ENCODE results near the gene DUSP16.

The DUSP16 gene

GRCh38 chr12:12452326-12452902 is 110.2 kb downstream of the DUSP16 start:
- H3K36me3 ChIP-seq (replicated peaks): no peaks in the 10 kb centered on the region
- no peak for TF ChIP-seq CTCF (IDR thresholded peaks at IDR 0.05; ENCODE audit: low read depth, low read length, missing control alignments)
- DNase-seq: no peak

GRCh38 chr12:12451098-12451497 is 111.6 kb downstream of the DUSP16 start:
- H3K27ac ChIP-seq: no peak overlapping the region

More at GRCh38 chr12:12452326-12452902, 110.2 kb downstream of the DUSP16 start:
- Histone ChIP-seq H3K4me3 (ENCODE audit: low read depth, low read length) (no peak overlapping the region), H3K27ac (no peak overlapping the region), H3K27me3 (replicated peaks) (no peaks in the 10 kb centered on the region)
- in situ Hi-C loops (cut with HindIII; ENCODE audit: low pct_ligation_motif_present, low sequenced_read_pairs): no loop called here

GRCh38 chr12:12450043-12450471 is 112.6 kb downstream of the DUSP16 start:
- no peak overlapping the region for H3K4me3 ChIP-seq (ENCODE audit: low read depth, low read length)
- no peak for DNase-seq
- in situ Hi-C loops (cut with HindIII; ENCODE audit: low pct_ligation_motif_present, low sequenced_read_pairs): no loop called here
- H3K27ac ChIP-seq: no peak overlapping the region
- no peaks in the 10 kb centered on the region for H3K36me3 ChIP-seq (replicated peaks)
- no peaks in the 10 kb centered on the region for H3K27me3 ChIP-seq (replicated peaks)
- no peak for TF ChIP-seq CTCF (IDR thresholded peaks at IDR 0.05; ENCODE audit: low read depth, low read length, missing control alignments)

More at GRCh38 chr12:12451098-12451497, 111.6 kb downstream of the DUSP16 start:
- no peak for TF ChIP-seq CTCF (IDR thresholded peaks at IDR 0.05; ENCODE audit: low read depth, low read length, missing control alignments)
- H3K4me3 ChIP-seq (ENCODE audit: low read depth, low read length): no peak overlapping the region
- H3K36me3 ChIP-seq (replicated peaks): no peaks in the 10 kb centered on the region
- H3K27me3 ChIP-seq (replicated peaks): no peaks in the 10 kb centered on the region
- no peak for DNase-seq
- in situ Hi-C loops (cut with HindIII; ENCODE audit: low pct_ligation_motif_present, low sequenced_read_pairs): no loop called here

GRCh38 chr12:12449533-12450025 is 113.1 kb downstream of the DUSP16 start:
- Histone ChIP-seq H3K27me3 (replicated peaks) (no peaks in the 10 kb centered on the region), H3K4me3 (ENCODE audit: low read depth, low read length) (no peak overlapping the region), H3K36me3 (replicated peaks) (no peaks in the 10 kb centered on the region), H3K27ac (no peak overlapping the region)
- no peak for DNase-seq
- in situ Hi-C loops (cut with HindIII; ENCODE audit: low pct_ligation_motif_present, low sequenced_read_pairs): no loop called here
- TF ChIP-seq CTCF (IDR thresholded peaks at IDR 0.05; ENCODE audit: low read depth, low read length, missing control alignments): no peak

- no peak for TF ChIP-seq CTCF (IDR thresholded peaks at IDR 0.05; ENCODE audit: low read depth, low read length, missing control alignments)
- no peak for DNase-seq
- in situ Hi-C loops (cut with HindIII; ENCODE audit: low pct_ligation_motif_present, low sequenced_read_pairs): no loop called here
- Histone ChIP-seq H3K27ac (no peak overlapping the region), H3K4me3 (ENCODE audit: low read depth, low read length) (no peak overlapping the region), H3K36me3 (replicated peaks) (no peaks in the 10 kb centered on the region), H3K27me3 (replicated peaks) (no peaks in the 10 kb centered on the region)
Observed at GRCh38 chr12:12447837-12448236, 114.8 kb downstream of the DUSP16 start.

- DNase-seq: no peak
- no peaks in the 10 kb centered on the region for H3K27me3 ChIP-seq (replicated peaks)
- no peaks in the 10 kb centered on the region for H3K36me3 ChIP-seq (replicated peaks)
- in situ Hi-C loops (cut with HindIII; ENCODE audit: low pct_ligation_motif_present, low sequenced_read_pairs): no loop called here
- no peak overlapping the region for H3K27ac ChIP-seq
- H3K4me3 ChIP-seq (ENCODE audit: low read depth, low read length): no peak overlapping the region
- TF ChIP-seq CTCF (IDR thresholded peaks at IDR 0.05; ENCODE audit: low read depth, low read length, missing control alignments): no peak
Observed at GRCh38 chr12:12447236-12447635, 115.4 kb downstream of the DUSP16 start.
